ENCODE results near the gene KCNIP1.

- no peak for TF ChIP-seq POLR2A (IDR thresholded peaks at IDR 0.05; ENCODE audit: borderline replicate concordance, extremely low read depth, insufficient read depth, insufficient read length)
- TF ChIP-seq CTCF (IDR thresholded peaks at IDR 0.05 in 2 of 3, conservative IDR thresholded peaks at IDR 0.05 in 1 of 3; ENCODE audit: borderline replicate concordance in 1 of 3, insufficient read depth in 1 of 3, low read depth in 2 of 3, low read length in 2 of 3), result no peak
- no peak for TF ChIP-seq EZH2 (IDR thresholded peaks at IDR 0.05)
These were observed 125.1 kb downstream of the KCNIP1 start for GRCh38 chr5:170628691-170629565.
